ENCODE measurements around the gene WDR90. TPM values are rescaled to one million over a fixed set of nuclear protein-coding genes. Genes with fewer than 3 reads are reported as not detected.
A peak's percentile ranks its signal among the peaks of the same experiment; 100 is the strongest.

The WDR90 gene
- total RNA-seq, 1 experiment from 2014 or later: 68.2 TPM

GRCh38 chr16:621526-622105 is 27.5 kb upstream of the WDR90 start:
- H3K9me3 ChIP-seq (ENCODE audit: control insufficient read depth, low read depth, low read length): no peaks in the 10 kb centered on the region
- H3K23ac ChIP-seq (ENCODE audit: insufficient read length, low read depth, low read length): no peak overlapping the region
- no peak overlapping the region for H3T11ph ChIP-seq (ENCODE audit: low read length)
- Mint-ChIP-seq H3K27me3 (ENCODE audit: low read depth) (no peaks in the 10 kb centered on the region), H3K36me3 (ENCODE audit: insufficient read depth in 1 of 3, low read depth in 3 of 3) (peaks cover 0 to 8% (median 0%) of the 10 kb centered on the region in 3 experiments; a peak in 2 of 7 replicates), H3K4me3 (no peak overlapping the region; a peak in 1 of 5 replicates), H3K27ac (peak overlapping the region in 1 of 3 experiments; percentile 86; a peak in 2 of 7 replicates), H3K4me1 (peaks cover 15 to 27% of the 10 kb centered on the region in 2 experiments), H3K9me3 (no peaks in the 10 kb centered on the region)
- no peak overlapping the region for H3K56ac ChIP-seq (ENCODE audit: insufficient read length, low read depth, low read length)
- DNase-seq: no peak
- H3K4me1 ChIP-seq (ENCODE audit: insufficient read depth, low read length): no peaks in the 10 kb centered on the region; the same call in 1 of the 2 replicates
- no peak overlapping the region for H4K8ac ChIP-seq (replicated peaks; ENCODE audit: insufficient read length, low read depth, low read length)
- H3K9ac ChIP-seq (ENCODE audit: extremely low read depth, insufficient read length, low read length): no peak overlapping the region
- H4K5ac ChIP-seq (ENCODE audit: insufficient read length, low read depth, low read length): no peak overlapping the region
- no peak overlapping the region for H3K4me2 ChIP-seq (ENCODE audit: insufficient read depth, insufficient read length, low read length)
- no peaks in the 10 kb centered on the region for H3K79me2 ChIP-seq (ENCODE audit: insufficient read depth, low read length)
- no CpG with 5 or more reads among the region's 21 CpGs for WGBS (ENCODE audit: extremely low coverage, insufficient read length, low lambda C conversion rate)
- no peak overlapping the region for H2AFZ ChIP-seq (ENCODE audit: low read length)
- H3K4ac ChIP-seq (ENCODE audit: low read depth, low read length): no peak overlapping the region
- no peak overlapping the region for H2BK15ac ChIP-seq (ENCODE audit: low read depth, low read length)
- H3K27me3 ChIP-seq (ENCODE audit: insufficient read depth, low read length): no peaks in the 10 kb centered on the region
- H2BK20ac ChIP-seq (ENCODE audit: low read depth, low read length, poor library complexity, severe bottlenecking): no peak overlapping the region
- no peak overlapping the region for H3K18ac ChIP-seq (ENCODE audit: insufficient read length, low read depth, low read length)
- H2AK5ac ChIP-seq (ENCODE audit: insufficient read length, low read length): no peak overlapping the region
- no peak overlapping the region for H3K27ac ChIP-seq (ENCODE audit: insufficient read length, low read depth, low read length)
- no peak overlapping the region for H2BK12ac ChIP-seq (ENCODE audit: insufficient read length, low read depth, low read length)
- no peaks in the 10 kb centered on the region for H3K79me1 ChIP-seq (ENCODE audit: insufficient read depth, low read depth, low read length, poor library complexity, severe bottlenecking)
- H4K91ac ChIP-seq (ENCODE audit: insufficient read length, low read depth, low read length): no peak overlapping the region
- H4K20me1 ChIP-seq (ENCODE audit: control insufficient read depth, insufficient read depth, insufficient read length): no peaks in the 10 kb centered on the region
- no peak for TF ChIP-seq CTCF (conservative IDR thresholded peaks at IDR 0.05)
- H3K14ac ChIP-seq (ENCODE audit: insufficient read depth, low read length): no peak overlapping the region; the same call in 1 of the 2 replicates
- H3K23me2 ChIP-seq (ENCODE audit: insufficient read length, low read depth, low read length, poor library complexity, severe bottlenecking): no peaks in the 10 kb centered on the region
- no peak overlapping the region for H2BK120ac ChIP-seq (ENCODE audit: low read depth, low read length, poor library complexity, severe bottlenecking)
- no peak overlapping the region for H2BK5ac ChIP-seq (ENCODE audit: insufficient read length, low read length)
